Measurements from ENCODE around the gene LRP1B.
"Not testable (repeated sequence)": the region's sequence is repeated elsewhere in the genome, so short reads cannot be mapped to it uniquely, and the experiment has no call there.

The LRP1B gene

DNA sequence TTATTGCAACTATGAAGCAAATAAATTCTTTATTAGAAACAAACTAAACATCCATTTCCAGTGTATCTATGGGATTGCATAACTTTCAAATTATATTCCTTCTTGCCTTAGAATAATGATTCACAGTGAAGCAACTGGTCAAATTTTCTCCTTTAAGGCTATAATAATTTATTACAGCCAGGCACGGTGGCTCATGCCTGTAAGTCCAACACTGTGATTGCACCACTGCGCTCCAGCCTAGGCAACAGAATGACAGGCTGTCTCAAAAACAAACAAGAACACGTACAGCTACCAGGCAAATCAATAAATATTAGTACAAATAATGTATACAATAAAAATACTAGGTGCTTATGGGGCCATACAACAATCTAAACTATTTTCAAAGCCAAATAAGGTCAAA is 1416.2 kb downstream of the LRP1B start:
- no peak for DNase-seq (ENCODE audit: low read depth in 2 of 2)

DNA sequence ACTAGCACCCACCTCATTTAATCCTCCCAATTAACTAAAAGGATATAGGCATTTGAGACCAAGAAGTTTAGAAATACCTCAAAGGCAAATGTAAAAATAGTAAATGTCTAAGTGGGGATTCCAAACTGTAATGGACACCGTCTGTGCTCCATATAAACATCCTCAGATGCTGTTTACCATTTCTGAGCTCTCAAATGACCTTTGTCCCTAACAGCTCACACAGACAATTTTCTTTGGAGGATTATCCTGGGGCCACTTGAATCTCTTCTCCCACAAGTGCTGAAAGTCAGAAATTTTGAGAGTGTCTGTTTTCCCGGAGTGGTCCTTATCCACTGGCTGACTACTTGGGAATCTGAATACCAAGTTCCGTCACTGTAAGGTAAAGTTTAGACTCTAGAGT is 1418.9 kb downstream of the LRP1B start:
- DNase-seq (ENCODE audit: low read depth in 2 of 2) = no peak

DNA sequence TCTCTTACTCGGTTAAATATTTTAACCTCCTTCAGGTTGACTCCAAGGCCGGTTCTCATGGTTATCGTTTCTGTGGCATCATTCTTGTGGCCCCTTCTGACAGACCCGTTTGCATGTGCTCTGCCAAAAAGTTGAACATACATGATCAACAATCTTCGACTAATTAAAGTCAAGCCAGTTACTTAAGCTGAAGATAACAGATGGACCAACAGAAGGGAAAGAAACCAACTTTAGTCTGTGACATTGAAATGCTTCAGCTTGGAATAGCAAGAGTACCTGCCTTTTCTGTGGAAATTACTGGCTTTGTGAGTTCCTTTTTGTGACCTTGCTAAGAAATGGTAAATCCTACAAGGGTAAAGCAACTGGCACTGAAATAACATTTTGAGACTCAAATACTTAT is 1429.1 kb downstream of the LRP1B start:
- DNase-seq (ENCODE audit: low read depth in 2 of 2) = no peak

DNA sequence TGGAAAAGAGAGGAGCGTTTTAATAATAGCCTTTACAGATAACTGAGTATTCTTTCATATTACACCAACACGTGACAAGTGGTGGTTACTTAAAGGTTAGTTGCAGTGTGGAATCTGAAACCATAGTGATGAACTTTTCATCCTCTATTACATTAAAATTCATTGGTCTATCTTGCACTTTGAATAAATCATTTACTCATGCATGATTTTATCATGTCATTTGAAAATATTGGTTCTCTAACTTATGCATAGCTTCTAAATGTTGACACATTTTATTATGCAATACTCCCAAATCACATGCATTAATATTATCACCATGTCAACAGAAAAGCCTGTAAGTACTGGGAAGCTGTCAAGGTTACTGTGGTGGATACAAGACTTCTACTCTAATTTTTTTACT is 1432.2 kb downstream of the LRP1B start:
- no peak for DNase-seq (ENCODE audit: low read depth in 2 of 2)

DNA sequence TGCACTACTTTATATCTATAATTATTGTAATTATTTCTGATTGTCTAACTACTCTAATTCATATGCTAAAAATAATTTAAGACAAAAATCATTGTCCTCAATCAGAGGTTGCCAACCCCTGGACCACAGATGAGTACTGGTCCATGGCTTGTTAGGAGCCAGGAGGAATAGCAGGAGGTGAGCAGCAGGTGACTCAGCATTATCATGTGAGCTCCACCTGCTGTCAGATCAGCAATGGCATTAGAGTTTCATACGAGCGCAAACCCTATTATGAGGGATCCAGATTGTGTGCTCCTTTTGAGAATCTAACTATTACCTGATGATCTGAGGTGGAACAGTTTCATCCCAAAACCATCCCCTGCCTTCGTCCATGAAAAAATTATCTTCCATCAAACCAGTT is 1434.4 kb downstream of the LRP1B start:
- no peak for DNase-seq (ENCODE audit: low read depth in 2 of 2)

DNA sequence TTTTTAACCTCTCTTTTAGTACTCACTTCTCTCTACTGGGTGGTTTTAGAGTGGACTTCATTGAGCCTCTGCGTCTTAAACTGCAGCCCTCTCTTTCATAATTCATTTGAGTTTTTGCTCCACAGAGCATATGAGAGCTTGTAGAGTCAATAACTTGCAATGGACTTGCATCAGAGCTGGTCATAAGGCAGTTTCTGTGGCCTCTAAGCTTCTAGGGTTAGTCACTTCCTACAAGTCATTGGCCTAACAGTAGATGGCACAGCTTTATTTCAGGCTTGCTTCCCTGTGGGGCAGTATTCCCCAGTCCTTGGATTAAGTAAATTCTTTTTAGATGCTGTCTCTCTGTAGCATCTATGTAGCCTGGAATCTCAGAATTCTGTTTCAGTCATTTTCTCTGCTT is 1435.7 kb downstream of the LRP1B start:
- DNase-seq (ENCODE audit: low read depth in 2 of 2) = peak; percentile 2 to 6

DNA sequence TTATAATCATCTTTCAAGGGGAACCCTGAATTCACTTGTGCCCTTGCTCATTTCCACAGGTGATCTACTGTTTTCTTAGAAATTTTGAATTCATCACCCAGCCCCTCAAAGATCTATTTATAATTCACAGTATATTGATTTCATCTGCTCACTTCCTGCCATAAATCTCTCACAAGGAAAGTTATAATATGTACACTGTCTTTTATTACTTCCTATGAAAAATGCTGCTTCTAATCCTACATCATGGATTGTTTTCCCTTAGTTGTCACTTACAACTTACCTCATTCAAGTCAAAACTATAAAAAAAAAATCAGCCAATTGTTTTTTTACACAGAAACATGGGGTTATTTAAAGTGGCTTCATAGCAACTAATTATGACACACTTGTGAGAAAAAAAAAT is 1443.0 kb downstream of the LRP1B start:
- DNase-seq (ENCODE audit: low read depth in 2 of 2) = no peak

DNA sequence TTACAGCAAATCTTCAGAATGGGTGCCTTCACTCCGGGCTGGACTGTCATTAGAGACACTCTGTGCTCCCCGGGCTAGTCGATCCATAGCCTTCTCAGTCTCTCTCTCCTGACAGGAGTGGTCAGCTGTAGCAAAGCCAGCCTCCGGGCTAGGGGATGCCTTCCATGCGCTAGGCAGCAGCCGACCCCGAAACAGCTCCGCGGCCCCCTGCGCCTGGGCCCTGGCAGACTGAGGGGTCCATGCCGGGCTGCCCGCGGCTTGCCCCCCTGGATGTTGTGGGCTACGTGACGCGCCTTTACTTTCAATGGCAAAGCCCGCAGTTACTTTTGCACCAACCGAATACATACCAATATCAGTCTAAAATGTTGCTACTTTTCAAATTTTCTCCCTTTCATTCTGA is 1447.2 kb downstream of the LRP1B start:
- no peak for DNase-seq (ENCODE audit: low read depth in 2 of 2)

DNA sequence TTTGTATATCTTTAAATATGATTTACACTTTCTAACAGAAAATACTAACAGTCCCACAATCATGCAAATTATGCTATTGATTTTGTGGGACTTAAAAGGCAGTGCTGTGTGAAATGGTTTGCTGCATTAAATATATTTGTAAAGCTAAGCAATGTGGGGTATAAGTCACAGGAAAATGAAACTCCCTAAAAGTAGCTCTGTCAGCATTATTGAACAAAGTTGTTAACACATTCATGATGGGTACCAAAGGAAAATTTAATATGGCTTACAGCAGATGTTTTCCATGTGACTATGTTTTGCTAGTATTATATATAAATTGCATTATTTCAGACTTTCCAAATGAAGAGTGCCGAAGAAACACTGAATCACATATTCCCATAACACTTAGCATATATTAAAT is 1450.0 kb downstream of the LRP1B start:
- DNase-seq (ENCODE audit: low read depth in 2 of 2) = no peak

DNA sequence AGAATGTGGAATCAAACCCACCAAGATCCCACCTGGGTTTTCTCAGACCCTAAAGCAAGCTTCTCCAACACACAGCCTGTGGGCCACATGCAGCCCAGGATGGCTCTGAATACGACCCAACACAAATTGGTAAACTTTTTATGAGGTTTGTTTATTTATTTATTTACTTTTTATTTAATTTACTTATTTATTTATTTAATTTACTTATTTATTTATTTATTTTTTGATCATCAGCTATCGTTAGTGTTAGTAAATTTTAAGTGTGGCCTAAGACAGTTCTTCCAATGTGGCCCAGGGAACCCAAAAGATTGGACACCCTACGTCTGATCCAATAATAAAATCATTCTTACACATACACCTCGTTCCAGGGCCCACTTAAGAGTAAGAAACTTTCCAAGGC is 1451.1 kb downstream of the LRP1B start:
- no peak for DNase-seq (ENCODE audit: low read depth in 2 of 2)

DNA sequence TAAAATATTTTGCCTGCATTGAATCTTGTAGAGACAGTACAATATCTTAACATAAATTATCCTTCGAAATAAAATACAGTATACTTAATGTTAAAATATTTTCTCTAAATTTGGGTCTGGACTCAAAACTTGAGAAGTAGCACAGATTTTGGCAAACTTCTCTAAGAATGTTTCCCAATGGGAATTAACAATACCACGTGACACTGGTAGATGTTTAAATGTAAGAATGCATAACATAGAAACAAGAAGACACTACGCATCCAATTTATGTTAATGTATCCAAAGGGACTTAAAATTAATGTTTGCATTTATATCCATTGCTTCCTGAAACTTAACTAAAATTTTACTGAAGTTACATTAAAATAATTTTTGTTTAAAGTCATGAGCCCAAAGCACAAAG is 1460.9 kb downstream of the LRP1B start:
- no peak for DNase-seq (ENCODE audit: low read depth in 2 of 2)

DNA sequence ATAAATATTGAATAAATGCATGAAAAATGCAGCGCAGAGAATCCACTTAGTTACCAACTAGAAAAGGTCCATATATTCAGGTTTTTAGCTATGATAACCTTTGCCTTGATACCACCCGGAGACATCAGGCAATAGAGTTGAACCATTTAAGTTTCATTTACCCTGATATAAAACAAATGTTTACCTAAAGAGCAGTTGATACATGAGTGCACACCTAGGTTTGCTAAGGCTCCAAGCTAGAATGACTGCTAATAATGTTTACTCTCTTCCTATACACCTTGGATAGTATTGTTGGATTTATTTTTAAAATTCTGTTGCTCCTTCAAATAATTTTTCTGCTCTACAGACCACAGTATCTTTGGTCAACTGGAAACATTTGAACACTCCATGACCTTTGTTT is 1463.6 kb downstream of the LRP1B start:
- DNase-seq (ENCODE audit: low read depth in 2 of 2) = no peak

DNA sequence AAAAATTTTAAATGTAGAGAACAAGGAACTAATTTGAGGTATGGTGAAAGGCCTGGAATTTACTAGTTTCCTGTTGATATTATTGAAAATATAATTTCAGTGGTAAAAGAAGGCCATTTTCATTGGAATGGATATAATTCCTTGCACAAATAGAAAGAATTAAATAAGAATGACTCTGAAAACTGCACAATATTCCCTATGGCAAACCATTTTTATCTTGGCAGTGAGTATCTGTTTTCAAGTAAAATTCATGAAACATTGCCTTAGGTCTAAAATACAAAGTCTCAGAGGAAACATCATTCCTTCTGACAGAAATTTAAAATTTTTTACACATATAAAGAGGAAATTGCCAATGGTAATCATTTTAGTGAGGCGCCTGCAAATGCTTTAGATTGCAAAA is 1468.3 kb downstream of the LRP1B start:
- DNase-seq (ENCODE audit: low read depth in 2 of 2) = no peak

DNA sequence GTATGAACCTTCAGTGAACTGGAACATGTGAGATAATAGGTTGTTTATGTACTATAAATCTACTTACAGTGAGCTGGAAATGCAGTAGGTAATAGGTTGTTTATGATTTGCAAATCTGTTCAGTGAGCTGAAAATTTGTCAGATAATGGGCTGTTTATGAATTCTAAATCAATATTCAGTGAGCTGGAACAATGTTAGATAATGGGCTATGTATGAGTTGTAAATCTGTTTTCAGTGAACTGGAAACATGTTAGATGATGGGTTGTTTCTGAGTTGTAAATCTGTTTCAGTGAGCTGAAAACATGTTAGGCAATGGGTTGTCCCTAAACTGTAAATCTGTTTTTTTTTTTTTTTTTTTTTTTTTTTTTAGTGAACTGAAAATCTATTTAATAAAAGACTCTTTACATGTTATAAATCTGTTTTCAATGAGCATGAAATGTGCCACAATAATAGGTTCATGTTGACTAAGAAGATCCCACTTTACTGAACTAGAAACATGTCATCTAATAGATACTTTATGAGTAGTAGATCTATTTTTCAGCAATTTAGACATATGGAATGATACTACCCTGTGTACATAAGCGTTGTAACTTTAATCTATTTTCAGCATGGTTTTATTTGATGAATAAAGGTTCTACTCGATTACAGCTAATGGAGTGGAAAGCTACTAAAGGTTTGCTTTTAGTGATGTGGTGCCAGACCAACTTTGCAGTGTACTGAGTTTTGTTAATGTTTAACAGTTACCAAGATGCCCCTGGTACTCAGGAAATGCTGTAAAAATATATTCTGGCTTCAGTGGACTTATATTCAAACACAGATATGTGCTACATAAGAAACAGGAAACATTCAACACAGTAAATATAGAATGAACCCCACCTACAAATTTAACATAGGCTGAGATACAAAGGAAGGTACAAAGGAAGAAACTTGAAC is 1471.8 kb downstream of the LRP1B start:
- DNase-seq (ENCODE audit: low read depth in 2 of 2) = no peak

DNA sequence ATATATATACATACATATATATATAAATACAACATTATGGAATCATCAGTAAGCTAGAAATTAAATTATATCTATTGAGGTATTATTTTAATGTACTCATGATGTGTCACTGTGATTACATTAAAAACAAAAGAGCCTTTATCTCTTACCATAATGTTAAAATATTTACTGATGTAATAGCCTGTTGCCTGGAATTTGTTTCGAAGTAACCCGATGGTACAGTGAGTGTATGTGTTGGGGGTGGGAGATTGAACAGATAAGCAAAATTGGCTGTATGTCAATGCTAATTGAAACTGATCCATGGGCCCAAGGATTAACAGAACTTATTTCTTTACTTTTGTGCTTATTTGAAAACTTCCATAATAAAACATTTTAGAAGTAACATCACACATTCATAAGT is 1473.2 kb downstream of the LRP1B start:
- DNase-seq (ENCODE audit: low read depth in 2 of 2) = peak in 1 of 2 experiments; percentile 6

DNA sequence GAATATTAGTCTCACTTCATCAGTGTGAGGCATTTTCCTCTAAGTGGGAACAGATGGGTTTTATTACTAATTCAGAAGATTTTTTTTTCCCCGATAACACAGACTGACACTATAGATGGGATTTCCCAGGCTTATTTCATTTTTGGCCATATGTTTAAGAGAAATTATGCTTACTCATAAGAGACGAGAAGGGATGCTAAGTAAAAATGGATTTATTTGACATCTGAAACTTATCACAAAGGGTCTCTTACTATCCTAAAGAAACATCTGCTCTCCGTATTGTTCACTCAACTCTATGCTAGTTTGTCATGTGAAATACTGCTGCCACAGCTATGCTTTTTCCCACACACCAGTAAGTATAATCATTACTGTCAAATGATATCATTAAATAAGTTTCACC is 1476.3 kb downstream of the LRP1B start:
- DNase-seq (ENCODE audit: low read depth in 2 of 2) = peak; percentile 61 to 71

DNA sequence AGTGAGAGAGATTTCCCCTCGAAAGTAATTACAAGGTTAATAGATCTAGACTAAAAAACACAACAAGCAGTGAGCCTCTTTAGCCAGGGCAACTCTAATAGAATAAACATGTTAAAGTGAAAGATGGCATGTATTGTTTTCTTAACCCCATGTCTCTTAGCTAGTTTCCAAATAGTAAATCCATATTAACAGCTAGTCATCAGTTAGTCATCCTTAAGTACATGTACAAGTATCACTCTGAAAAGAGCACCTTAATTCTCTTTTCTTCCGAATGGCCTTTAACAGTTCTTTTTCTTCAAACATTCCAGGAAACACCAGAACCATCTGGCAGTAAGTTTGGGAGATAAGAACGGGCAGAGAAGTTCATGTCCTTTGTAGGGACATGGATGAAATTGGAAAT is 1480.0 kb downstream of the LRP1B start:
- DNase-seq (ENCODE audit: low read depth in 2 of 2) = no peak

DNA sequence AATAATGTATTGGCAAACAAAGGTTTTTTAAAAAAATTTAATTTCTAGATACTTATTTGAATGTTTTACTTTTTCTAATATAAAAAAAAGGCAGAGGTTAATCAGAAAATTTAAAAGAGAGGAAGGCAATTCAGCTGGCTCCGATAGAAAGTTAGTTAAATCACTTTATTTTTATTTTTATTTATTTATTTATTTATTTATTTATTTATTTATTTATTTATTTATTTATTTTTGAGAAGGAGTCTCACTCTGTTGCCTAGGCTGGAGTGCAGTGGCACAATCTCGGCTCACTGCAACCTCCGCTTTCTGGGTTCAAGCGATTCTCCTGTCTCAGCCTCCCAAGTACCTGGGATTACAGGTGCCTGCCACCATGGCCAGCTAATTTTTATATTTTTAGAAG is 1480.7 kb downstream of the LRP1B start:
- DNase-seq (ENCODE audit: low read depth in 2 of 2) = not testable (repeated sequence)

DNA sequence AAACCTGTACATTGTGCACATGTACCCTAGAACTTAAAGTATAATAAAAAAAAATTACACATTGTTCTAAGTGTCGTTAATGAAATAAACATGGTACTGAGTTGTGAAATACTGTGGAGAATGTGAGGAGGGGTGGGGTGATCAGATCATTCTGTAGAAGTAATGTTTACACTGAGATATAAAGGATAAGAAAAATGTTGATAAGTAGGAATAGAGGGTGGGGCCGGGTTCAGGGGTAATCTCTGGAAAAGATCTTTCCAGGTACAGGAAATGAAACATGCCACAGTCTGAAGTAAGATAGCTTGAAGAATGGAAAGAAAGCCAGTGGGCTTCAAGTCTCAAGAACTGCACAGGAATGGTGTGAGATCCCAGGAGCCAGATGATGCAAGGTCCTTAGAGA is 1482.4 kb downstream of the LRP1B start:
- no peak for DNase-seq (ENCODE audit: low read depth in 2 of 2)

DNA sequence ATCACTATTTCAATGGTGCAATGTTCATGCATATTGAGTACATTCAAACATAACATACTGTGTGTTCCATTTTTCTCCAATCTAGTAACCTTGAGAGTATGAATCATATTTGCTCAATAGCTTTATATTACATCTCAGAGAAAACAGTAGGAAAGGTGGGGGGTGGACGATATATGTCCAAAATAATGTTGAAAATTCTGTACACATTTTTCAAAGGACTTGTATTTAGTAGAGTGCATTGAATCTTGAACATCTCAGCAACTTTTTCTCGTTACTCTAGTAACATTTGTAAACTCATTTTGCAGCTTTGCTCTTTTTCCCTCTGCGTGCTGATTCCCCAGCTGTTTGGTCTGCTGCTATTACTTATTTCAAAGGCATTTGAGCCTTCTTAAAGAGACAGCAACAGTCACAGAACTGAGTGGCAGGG is 1487.0 kb downstream of the LRP1B start:
- DNase-seq (ENCODE audit: low read depth in 2 of 2) = peak in 1 of 2 experiments; percentile 14

DNA sequence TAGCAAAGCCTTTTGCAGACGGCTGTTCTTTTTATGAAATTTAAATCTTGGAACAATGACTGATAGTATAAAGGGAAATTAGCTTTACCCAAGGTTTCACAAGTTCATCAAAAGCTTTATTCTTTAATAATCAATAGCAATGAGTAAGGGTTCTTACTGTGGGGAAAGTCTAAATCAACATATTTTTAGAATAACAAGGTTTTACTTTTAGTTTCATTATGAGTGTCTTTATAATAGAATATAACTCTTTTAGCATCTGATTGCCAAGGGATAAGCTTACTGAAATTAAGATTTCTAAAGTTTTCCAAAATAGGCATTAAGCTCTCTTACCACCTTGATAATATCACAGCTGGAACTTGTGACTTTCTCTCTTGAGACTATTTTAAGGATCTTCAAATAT is 1489.7 kb downstream of the LRP1B start:
- no peak for DNase-seq (ENCODE audit: low read depth in 2 of 2)

DNA sequence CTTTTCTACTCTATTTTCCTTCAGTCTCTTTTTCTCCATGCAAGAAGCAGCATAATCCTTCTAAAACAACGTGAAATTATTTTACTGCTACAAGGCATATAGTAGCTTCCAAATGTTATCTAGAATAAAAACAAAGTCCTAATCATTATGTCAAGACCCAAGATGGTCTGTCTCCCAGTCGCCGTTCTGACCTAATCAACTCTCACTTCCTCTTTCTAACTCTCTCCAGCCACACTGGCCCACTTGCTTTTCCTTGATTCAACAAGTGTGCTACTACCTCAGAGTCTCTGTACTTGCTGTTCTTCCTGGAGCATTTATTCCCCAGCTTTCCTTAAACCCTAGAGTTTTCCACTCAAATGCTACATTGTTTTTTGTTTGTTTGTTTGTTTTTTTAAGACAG is 1491.2 kb downstream of the LRP1B start:
- no peak for DNase-seq (ENCODE audit: low read depth in 2 of 2)

DNA sequence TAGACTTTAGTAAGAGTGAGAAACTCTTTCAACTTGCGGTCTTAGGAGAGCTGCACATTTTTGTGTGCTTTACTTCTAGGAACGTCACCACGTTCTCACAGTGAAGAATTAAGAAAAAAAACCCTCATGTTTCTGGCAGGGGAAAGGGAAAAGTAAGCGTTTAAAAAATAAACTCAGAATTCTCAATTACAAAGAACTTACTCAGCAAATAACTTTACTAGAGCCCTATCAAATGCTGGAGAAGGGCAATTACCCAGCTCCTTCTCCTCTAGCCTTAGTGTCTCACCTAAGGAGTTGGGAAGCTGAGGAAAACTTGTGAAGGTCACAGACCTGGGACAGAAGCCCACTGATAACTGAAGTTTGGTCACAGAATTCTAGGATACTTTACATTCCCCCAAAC is 1500.3 kb downstream of the LRP1B start:
- DNase-seq (ENCODE audit: low read depth in 2 of 2) = no peak

DNA sequence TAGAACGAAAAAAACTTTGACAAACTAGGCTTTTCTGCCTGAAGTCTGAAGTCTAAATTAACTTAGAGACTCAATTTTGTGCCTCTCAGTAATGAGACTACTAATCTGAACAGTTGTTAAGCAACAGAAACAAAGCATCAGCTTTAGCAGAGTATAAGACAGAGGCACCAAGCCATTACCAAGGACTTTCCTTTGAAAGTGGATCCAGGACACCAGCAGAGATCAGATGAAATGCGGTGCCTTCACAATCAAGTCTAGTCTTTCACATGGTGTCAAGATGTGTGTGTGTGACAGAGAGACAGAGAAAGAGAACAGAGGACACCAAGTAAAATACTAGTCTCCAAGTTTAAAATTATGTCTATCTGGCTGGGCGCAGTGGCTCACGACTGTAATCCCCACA is 1502.9 kb downstream of the LRP1B start:
- no peak for DNase-seq (ENCODE audit: low read depth in 2 of 2)
